Thyroid gland (tissue), 4 donors: ENCODE measurements around the gene RAB28. TPM values are rescaled to one million over a fixed set of nuclear protein-coding genes. Genes with fewer than 3 reads are reported as not detected.

Experiments
- DNase-seq, 2 donors: peaks; one replicate each; pipeline ENCODE4 v3.0.0-alpha.2; 2019
- H3K27ac ChIP-seq, 3 donors: fragments of 200-600 bp; sonication (generic); 1 replicate in 2 of 3; 2 replicates in 1 of 3; pipeline ENCODE4 v1.5.1; 2016 to 2019; ENCODE audit warnings: mild to moderate bottlenecking in 1 of 3, moderate library complexity in 1 of 3
- H3K27me3 ChIP-seq: fragments of 200-600 bp; sonication (generic); one replicate; pipeline ENCODE4 v1.5.1; 2019
- H3K36me3 ChIP-seq, 2 donors: fragments of 200-600 bp; sonication (generic); one replicate each; pipeline ENCODE4 v1.5.1; 2016 to 2019
- H3K4me1 ChIP-seq, 2 donors: fragments of 200-600 bp; sonication (generic); one replicate each; pipeline ENCODE4 v1.5.1; 2017 to 2019
- H3K4me3 ChIP-seq, 3 donors: fragments of 200-600 bp; sonication (generic); replicated peaks in 1 of 3; 1 replicate in 2 of 3; 2 replicates in 1 of 3; pipeline ENCODE4 v1.5.1; 2016; ENCODE audit warnings: mild to moderate bottlenecking in 1 of 3
- H3K9me3 ChIP-seq: fragments of 200-600 bp; sonication (generic); one replicate; pipeline ENCODE4 v1.5.1; 2017
- POLR2A ChIP-seq, 2 donors: fragments of 450-650 bp; IDR thresholded peaks; one replicate each; pipeline ENCODE4 v1.6.1; 2017; ENCODE audit warnings: antibody characterized with exemption in 2 of 2, mild to moderate bottlenecking in 2 of 2, moderate library complexity in 1 of 2
- WGBS, 2 donors: methylation state at CpG; one replicate each; pipeline ENCODE4 v1.1.5; 2017; 5-methylcytosine and 5-hydroxymethylcytosine counted together
- intact Hi-C: fragments of 100-400 bp; cut with DNase I; formaldehyde crosslinking; loops from one replicate; pipeline ENCODE4 v1.15.1; 2023
- total RNA-seq, 4 donors: library from RNA; depleted of rRNA; stranded (reverse); fragments of >200 nt; gene quantifications; one replicate each; pipeline ENCODE4 v1.2.3, GENCODE V29; 2016
- TF ChIP-seq, protein P1 (sequence below), 6 experiments: fragments of 200-600 bp in 3 of 6; fragments of 450-650 bp in 3 of 6; sonication (generic) in 3 of 6; IDR thresholded peaks; one replicate each; pipeline ENCODE4 v1.5.1; 2016 to 2019; ENCODE audit warnings: antibody characterized with exemption in 6 of 6, mild to moderate bottlenecking in 2 of 6, inconsistent platforms in 1 of 6, moderate library complexity in 1 of 6

Gene RAB28
- total RNA-seq, 4 donors from 2014 or later = 25.1 to 30.0 (median 25.4) TPM

DNA sequence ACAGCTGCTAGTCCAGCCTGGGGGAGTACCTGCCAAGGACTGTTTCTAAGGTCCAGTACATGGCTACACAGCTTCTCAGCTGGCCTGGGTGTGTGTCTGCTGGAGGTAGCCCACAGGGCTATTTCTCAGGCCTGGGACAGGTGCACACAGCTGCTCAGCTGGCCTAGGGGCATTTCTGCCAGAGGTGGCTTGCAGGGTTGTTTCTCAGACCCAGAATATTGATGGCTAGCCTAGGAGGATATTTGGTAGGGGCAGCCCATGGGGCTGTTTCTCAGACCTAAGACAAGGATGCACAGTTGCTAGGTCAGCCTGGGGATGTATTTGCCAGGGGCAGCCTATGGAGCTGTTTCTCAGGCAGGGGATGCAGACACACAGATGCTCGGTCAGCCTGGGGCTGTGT, 29.4 kb downstream of the RAB28 start:
- DNase-seq = no peak
- Histone ChIP-seq H3K27me3 (no peaks in the 10 kb centered on the region), H3K9me3 (no peaks in the 10 kb centered on the region), H3K27ac (no peak overlapping the region), H3K4me1 (no peaks in the 10 kb centered on the region), H3K4me3 (no peak overlapping the region), H3K36me3 (peaks cover 5 to 13% of the 10 kb centered on the region in 2 donors)
- 100% methylated on average over 1 of the region's 1 CpG; no CpG with 5 or more reads in 1 of the 2 donors for WGBS, 2 donors
- intact Hi-C loops = no loop called here
- TF ChIP-seq POLR2A (IDR thresholded peaks at IDR 0.05) = no peak
- TF ChIP-seq, protein P1, sequence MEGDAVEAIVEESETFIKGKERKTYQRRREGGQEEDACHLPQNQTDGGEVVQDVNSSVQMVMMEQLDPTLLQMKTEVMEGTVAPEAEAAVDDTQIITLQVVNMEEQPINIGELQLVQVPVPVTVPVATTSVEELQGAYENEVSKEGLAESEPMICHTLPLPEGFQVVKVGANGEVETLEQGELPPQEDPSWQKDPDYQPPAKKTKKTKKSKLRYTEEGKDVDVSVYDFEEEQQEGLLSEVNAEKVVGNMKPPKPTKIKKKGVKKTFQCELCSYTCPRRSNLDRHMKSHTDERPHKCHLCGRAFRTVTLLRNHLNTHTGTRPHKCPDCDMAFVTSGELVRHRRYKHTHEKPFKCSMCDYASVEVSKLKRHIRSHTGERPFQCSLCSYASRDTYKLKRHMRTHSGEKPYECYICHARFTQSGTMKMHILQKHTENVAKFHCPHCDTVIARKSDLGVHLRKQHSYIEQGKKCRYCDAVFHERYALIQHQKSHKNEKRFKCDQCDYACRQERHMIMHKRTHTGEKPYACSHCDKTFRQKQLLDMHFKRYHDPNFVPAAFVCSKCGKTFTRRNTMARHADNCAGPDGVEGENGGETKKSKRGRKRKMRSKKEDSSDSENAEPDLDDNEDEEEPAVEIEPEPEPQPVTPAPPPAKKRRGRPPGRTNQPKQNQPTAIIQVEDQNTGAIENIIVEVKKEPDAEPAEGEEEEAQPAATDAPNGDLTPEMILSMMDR (IDR thresholded peaks at IDR 0.05) = no peak

DNA sequence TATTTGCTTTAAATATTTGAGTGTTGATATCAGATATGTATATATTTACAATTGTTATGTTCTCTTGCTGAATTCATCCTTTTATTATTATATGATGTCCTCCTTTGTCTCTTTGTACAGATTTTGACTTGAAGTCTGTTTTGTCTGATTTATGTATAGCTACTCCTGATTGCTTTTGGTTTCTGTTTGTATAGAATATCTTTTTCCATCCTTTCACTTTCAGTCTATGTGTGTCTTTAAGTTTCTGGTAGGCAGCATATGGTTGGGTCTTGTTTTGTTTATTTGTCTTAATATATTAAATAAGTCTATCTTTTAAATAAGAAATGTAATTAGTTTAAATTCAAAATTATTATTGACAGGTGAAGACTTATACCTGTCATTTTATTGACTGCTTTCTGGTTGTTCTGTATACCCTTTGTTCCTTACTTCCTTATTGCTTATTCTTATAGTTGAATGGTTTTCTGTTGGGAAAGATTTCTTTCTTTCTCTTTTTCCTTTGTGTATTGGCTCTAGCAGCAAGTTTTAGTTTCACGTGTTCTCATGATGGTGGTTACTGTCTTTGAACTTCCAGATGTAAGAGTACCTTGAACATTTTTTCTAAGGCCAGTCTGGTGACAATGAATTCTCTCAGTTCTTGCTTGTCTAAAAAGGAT, 31.1 kb downstream of the RAB28 start:
- H3K9me3 ChIP-seq = no peaks in the 10 kb centered on the region
- intact Hi-C loops = no loop called here
- no peak overlapping the region for H3K4me3 ChIP-seq
- no peak for DNase-seq
- no peak for TF ChIP-seq POLR2A (IDR thresholded peaks at IDR 0.05)
- TF ChIP-seq, protein P1 (IDR thresholded peaks at IDR 0.05) = no peak
- H3K4me1 ChIP-seq = no peaks in the 10 kb centered on the region
- 95 to 97% methylated on average over 1 of the region's 1 CpG for WGBS, 2 donors
- H3K36me3 ChIP-seq = peaks cover 5 to 13% of the 10 kb centered on the region in 2 donors
- H3K27me3 ChIP-seq = no peaks in the 10 kb centered on the region
- H3K27ac ChIP-seq = no peak overlapping the region

DNA sequence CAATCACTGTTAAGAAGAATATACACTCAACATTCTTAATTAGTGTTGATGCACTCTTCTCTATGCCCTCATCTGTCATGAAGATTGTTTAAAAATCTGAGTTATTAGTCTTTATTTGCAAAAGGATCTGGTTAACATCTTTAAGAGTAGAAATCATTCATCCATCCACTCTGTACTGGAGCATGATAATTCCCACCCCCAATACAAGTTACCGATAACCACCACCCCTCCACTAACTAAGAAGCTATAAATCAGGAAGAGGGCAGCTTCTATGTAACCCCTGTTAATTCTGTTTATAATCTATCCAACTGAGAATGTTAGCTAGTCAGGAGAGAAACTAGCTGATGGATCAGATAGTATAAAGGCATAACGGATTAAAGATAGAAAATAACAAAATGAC, 34.5 kb downstream of the RAB28 start:
- intact Hi-C loops = no loop called here
- 89 to 96% methylated on average over 2 of the region's 2 CpGs for WGBS, 2 donors
- TF ChIP-seq, protein P1 (IDR thresholded peaks at IDR 0.05) = no peak
- no peak for TF ChIP-seq POLR2A (IDR thresholded peaks at IDR 0.05)
- no peak for DNase-seq
- Histone ChIP-seq H3K36me3 (peaks cover 0 to 1% of the 10 kb centered on the region in 2 donors), H3K27me3 (no peaks in the 10 kb centered on the region), H3K27ac (no peak overlapping the region), H3K4me1 (no peaks in the 10 kb centered on the region), H3K9me3 (no peaks in the 10 kb centered on the region), H3K4me3 (no peak overlapping the region)

DNA sequence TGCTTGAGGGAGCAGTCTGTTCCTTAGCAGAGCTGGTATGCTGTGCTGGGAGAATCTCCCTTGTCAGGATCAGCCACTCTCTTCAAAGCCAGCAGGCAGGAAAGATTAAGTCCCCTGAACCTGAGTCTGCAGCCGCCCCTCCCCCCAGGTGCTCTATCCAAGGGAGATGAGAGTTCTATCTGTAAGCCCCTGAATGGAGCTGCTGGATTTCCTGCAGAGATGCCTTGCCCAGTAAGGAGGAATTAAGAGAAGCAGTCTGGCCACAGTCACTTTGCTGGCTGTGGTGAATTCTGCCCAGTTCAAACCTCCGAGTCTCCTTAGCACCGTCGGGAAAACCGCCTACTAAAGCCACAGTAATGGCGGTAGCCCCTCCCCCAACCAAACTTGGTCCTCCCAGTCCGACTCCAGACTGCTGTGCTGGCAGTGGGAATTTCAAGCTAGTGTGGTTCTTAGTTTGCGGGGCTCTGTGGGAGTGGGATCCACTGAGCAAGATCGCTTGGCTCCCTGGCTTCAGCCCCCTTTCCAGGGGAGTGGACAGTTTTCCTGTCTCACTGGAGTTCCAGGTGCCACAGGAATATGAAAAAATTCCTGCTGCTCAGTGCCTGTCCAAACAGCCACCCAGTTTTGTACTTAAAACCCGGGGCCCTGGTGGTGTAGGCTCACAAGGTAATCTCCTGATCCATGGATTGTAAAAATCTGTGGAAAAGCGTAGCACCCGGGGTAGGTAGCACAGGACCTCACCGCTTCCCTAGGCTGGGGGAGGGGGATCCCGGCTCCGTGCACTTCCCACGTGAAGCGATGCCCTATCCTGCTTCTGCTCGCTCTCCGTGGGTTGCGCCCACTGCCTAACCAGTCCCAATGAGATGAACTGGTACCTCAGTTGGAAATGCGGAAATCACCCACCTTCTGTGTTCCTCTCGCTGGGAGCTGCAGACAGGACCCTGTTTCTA, 38.0 kb downstream of the RAB28 start:
- H3K4me3 ChIP-seq = no peak overlapping the region
- H3K27me3 ChIP-seq = no peaks in the 10 kb centered on the region
- no peaks in the 10 kb centered on the region for H3K36me3 ChIP-seq
- DNase-seq = no peak
- H3K4me1 ChIP-seq = no peaks in the 10 kb centered on the region
- H3K9me3 ChIP-seq = no peaks in the 10 kb centered on the region
- intact Hi-C loops = no loop called here
- TF ChIP-seq, protein P1 (IDR thresholded peaks at IDR 0.05) = no peak
- no peak for TF ChIP-seq POLR2A (IDR thresholded peaks at IDR 0.05)
- H3K27ac ChIP-seq = no peak overlapping the region
- WGBS, 2 donors = 80 to 84% methylated on average over 17 to 20 of the region's 22 CpGs

DNA sequence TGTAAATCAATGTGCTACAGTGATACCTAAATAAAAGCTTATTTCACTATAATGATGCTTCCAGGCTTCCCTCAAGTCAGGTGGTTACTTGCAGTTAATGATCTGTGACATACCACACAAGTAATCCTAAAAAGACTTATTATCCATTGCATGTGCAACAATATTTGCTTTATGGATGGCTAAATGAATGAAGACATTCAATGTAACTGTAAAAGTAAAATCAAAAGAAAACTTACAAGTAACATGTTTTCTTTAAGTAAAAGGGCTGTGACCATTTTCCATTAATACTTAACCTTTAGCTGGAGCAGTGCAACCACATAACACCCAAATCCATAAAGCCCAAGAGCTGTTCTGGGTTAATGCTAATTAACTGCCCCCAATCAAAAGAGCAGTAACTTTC, 42.6 kb downstream of the RAB28 start:
- Histone ChIP-seq H3K9me3 (no peaks in the 10 kb centered on the region), H3K27me3 (no peaks in the 10 kb centered on the region), H3K4me3 (no peak overlapping the region), H3K27ac (no peak overlapping the region), H3K36me3 (no peaks in the 10 kb centered on the region), H3K4me1 (no peaks in the 10 kb centered on the region)
- no peak for TF ChIP-seq POLR2A (IDR thresholded peaks at IDR 0.05)
- TF ChIP-seq, protein P1 (IDR thresholded peaks at IDR 0.05) = no peak
- DNase-seq = no peak
- intact Hi-C loops = no loop called here
